ENCODE measurements around the gene CD8B2.
"Not testable (repeated sequence)": the region's sequence is repeated elsewhere in the genome, so short reads cannot be mapped to it uniquely, and the experiment has no call there.

Gene CD8B2

GRCh38 chr2:106551417-106552130 lies 64.4 kb downstream of the CD8B2 start:
- no peak for DNase-seq (ENCODE audit: low read depth in 2 of 2)

- no peak for DNase-seq (ENCODE audit: low read depth in 2 of 2)
Observed at GRCh38 chr2:106552921-106553320, 65.8 kb downstream of the CD8B2 start.

- DNase-seq (ENCODE audit: low read depth in 2 of 2), result no peak
Observed at GRCh38 chr2:106553321-106553720, 66.2 kb downstream of the CD8B2 start.

- no peak for DNase-seq (ENCODE audit: low read depth in 2 of 2)
Observed at GRCh38 chr2:106554411-106554810, 67.2 kb downstream of the CD8B2 start.

- DNase-seq (ENCODE audit: low read depth in 2 of 2), result no peak
Observed at GRCh38 chr2:106555053-106555452, 67.9 kb downstream of the CD8B2 start.

GRCh38 chr2:106559786-106560185 lies 72.6 kb downstream of the CD8B2 start:
- not testable (repeated sequence) for DNase-seq (ENCODE audit: low read depth in 2 of 2)

- no peak for DNase-seq (ENCODE audit: low read depth in 2 of 2)
Observed at GRCh38 chr2:106560773-106561172, 73.6 kb downstream of the CD8B2 start.

- DNase-seq (ENCODE audit: low read depth in 2 of 2), result no peak
Observed at GRCh38 chr2:106561356-106561755, 74.2 kb downstream of the CD8B2 start.

- DNase-seq (ENCODE audit: low read depth in 2 of 2), result no peak
Observed at GRCh38 chr2:106561803-106562202, 74.6 kb downstream of the CD8B2 start.

- no peak for DNase-seq (ENCODE audit: low read depth in 2 of 2)
Observed at GRCh38 chr2:106562268-106563186, 75.4 kb downstream of the CD8B2 start.

GRCh38 chr2:106563195-106563594 lies 76.0 kb downstream of the CD8B2 start:
- no peak for DNase-seq (ENCODE audit: low read depth in 2 of 2)

GRCh38 chr2:106565599-106565998 lies 78.4 kb downstream of the CD8B2 start:
- DNase-seq (ENCODE audit: low read depth in 2 of 2), result no peak

GRCh38 chr2:106566050-106566449 lies 78.9 kb downstream of the CD8B2 start:
- DNase-seq (ENCODE audit: low read depth in 2 of 2), result peak in 1 of 2 donors; percentile 37

GRCh38 chr2:106566484-106566883 lies 79.3 kb downstream of the CD8B2 start:
- DNase-seq (ENCODE audit: low read depth in 2 of 2), result not testable (repeated sequence)

GRCh38 chr2:106570316-106570715 lies 83.2 kb downstream of the CD8B2 start:
- no peak for DNase-seq (ENCODE audit: low read depth in 2 of 2)

All from activated CD4-positive, alpha-beta T cell treated with anti-CD3 and anti-CD28 coated beads for 24 hours (primary cell).